Amygdala (tissue), 56 donors: ENCODE measurements around the gene DHPS.
"Not testable (repeated sequence)": the region's sequence is repeated elsewhere in the genome, so short reads cannot be mapped to it uniquely, and the experiment has no call there.

Experiments used
- DNase-seq, 56 donors: peaks; one replicate each; lab custom pipeline; 2025; lab: John Stamatoyannopoulos, UW

DHPS gene

DNA sequence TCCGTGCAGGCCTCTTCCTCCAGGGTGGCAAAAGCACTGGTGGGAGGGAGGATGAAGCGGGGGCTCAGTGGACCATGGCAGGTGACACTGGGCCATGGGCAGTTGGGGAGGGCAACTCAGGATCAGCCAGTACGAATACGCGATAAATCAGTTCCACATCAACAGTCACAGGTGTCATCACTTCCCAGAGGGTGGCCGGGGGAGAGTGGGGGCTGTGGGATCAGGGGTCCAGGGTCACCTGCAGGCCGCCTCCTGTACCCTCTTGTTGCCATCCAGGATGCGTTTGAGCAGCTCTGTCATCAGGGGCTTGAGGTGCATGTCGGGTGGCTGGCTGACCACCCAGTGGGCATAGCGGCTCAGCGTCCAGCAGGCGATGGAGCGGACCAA is 24.6 kb upstream of the DHPS start:
- DNase-seq, result no peak

DNA sequence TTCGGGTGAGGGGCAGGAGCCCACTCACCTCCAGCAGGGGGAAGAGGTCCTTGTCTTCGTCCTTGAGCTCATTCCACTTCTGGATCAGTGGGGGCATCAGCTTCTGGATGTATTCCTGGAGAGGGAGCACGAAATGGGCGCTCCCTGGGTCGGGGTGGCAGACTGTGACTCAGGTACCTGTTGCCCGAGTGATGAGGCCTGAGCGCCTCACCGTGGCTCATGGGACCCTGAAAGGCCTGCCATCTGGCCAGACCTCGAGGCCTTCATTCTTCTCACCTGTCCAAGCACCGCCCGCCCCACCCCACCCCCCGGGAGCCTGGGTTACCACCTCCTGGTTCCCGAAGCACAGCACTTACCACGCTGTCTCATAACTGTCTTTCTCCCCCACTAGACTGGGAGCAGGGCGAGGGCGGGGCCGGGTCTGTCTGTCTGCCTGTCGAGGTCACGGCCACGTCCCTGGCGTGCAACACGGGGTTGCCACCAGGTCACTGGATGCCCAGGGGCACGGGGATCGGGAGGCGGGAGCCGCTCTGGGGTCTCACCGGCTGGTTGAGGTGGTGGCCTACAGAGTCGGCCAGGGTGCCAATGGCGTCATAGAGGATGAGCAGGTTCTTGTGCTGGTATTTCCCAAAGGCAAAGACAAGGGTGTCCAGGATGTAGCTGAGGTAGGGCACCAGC is 24.1 kb upstream of the DHPS start:
- DNase-seq, result no peak

DNA sequence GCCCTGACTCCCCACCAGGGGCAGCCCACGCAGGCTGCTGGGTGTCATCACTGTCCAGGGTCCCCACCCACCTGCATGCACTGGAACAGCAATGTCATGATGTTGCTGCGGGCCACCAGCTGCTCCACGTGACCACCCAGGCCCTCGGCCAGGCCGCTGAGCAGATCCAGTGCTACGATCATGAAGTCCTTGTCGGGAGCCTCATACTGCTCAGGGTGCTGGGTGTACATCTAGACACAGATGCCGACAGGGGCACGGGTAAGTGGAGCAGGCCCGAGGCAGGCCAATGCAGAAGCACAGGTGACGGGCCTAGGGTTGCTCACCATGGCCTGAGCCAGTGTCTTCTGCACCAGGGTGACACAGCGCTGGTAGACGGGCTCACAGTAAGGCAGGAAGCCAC is 23.5 kb upstream of the DHPS start:
- no peak for DNase-seq

DNA sequence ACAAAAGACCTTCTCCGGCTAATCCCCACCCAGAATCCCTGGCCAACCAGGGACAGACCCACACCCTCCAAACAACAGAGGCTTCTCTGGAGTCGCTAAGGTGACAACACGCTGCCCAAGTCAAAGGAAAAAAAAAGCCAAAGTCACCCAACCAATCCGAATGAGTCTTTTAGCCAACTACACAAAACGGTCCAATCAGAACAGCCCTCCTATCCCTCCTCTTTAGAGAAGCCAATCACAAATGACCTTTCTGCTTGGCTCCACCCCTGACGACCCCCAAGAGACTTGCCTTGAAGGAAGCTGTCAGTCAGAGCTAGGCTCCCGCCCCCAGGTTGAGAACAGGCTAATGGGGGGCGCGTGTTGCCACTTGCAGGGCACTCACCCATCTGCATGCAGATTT is 21.4 kb upstream of the DHPS start:
- DNase-seq, result no peak

DNA sequence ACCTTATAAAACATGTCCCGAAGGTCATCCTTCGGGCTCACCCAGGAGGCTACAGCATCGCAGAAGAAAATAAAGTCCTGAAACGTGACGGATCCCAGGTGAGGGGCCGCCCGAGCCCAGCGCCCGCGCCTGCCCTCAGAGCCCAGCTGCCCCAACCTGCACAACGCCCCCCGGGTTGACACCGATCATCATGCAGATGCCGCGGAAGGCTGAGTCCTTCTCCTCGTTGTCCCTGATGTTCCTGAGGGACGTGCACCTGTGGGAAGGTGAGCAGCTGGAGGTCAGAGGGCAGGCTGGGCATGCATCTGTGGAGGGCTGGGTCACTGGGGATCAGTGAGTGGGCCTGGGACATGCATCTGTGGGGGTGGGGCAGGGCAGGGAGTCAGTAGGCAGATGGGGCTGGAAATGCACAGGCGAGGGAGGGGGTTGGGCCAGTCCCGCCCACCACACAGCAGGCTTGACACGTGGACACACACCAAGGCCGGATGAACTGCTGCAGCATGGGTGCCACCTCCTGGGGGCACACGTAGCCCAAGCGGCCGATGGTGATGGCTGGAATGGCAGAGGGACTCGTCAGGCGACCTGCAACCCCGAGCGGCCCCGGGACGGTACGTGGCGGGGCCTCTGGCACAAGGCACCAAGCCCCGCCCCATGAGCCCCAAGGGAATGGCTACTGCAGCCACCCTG is 20.1 kb upstream of the DHPS start:
- DNase-seq, result no peak

DNA sequence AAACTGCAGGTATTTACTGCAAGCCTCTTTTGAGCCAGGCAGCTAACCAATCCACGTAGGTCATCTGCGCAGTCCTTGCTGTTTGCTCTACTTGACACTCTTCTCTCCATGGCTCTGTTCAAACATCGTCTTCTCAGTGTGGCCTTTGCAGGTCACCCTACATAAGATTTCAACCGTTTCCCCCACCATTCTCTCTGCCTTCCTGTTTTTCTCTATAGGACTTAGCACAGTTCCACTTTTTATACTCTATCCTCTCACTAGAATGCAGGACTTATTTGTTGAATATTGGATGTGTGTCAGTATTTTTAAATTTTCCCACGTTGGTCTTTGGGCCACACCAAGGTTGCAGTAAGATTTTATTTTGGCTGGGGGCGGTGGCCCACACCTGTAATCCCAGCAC is 16.5 kb upstream of the DHPS start:
- DNase-seq, result no peak

DNA sequence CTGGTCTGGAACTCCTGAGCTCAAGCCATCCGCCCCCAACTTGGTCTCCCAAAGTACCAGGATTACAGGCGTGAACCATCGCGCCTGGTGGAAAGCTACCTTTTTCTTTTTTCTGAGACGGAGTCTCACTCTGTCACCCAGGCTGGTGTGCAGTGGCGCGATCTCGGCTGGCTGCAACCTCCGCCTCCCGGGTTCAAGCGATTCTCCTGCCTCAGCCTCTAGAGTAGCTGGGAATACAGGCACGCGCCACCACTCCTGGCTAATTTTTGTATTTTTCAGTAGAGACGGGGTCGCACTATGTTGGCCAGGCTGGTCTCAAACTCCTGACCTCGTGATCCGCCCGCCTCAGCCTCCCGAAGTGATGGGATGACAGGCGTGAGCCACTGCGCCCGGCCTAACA is 15.7 kb upstream of the DHPS start:
- DNase-seq, result not testable (repeated sequence)

DNA sequence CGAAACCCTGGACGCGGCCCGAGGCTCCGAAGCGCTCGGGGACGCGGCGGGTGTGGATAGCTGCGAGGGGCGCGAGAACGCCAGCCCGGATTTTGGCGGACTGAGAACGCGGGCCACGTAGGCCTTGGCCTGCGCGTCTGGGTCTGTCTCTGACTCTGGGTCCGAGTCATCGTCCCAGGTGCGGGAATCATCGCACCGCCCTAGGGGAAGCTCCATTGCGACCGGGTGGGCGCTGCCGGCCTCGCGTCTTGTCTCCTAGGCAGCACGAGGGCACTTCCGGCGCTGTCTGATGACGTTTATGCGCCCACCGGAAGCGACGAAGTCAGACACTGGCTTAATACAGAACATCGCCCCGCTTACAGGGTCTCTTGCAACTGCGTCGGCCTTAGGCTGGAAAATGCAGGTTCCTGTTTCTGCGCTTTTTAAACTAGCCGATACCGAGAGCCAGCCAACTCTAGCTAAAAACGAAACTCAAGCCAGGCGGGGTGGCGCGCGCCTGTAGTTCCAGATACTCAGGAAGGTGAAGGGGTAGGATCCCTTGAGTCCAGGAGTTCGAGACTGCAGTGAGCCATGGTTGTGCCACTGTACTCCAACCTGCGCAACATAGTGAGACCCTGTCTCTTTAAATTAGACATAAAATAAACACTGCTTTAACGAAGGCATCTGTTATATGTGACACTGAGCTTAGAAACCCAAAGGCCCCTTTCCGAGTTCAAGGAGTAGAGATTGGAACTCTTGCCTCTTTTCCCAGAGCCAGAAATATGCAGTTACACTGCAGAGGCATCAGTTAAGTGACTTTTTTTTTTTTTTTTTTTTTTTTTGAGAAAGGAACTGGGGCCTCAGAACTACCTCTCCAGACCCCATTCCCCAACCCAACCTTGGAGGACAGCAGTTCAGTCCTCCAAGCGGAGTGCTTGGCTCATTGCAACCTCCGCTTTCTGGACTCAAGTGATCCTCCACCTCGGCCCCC is 15.0 kb upstream of the DHPS start, which contains the start of gene FBXW9:
TSS of gene FBXW9 (minus strand) at position 266 of the 970 bp plus-strand sequence. CDS start at position 216, 50 bp downstream.
- peak; percentile 75 to 99 (median 92) for DNase-seq

DNA sequence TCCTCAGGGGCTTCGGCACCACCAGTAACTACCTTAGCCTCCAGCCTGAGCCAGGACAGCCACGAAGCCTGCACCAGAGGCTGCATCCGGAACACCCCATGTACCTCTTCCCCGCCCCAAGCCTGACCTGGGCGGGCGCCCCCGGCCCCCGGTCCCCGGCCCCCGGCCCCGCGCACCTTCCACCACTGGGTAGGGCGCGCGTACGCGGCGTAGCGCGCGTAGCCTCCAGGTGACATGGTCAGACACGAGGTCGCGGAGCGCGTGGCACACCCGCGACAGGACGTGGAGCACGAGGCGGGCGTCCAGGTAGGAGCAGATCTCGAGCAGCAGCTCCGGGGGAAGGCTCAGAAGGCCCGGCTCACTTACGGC is 14.3 kb upstream of the DHPS start:
- DNase-seq, result peak in 1 of 56 donors; percentile 19

DNA sequence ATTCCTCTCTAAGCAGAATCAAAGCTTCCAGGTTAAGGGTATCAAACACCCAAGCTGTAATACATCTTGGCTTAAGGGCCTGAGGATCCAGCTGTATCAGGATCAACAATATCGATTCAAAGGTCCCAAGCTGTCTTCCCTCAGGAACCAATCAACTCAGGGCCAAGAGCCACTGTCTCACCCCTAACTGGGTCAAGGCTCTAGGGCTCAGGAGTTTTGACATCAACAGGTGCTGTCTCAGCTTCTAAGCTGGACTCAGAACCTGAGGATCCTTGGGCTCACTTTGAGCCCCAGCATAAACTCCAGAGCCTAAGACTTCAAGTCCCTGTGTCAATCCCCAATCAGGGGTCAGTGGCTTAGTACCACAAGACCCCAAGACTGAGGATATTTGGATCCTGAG is 13.8 kb upstream of the DHPS start:
- DNase-seq, result no peak

DNA sequence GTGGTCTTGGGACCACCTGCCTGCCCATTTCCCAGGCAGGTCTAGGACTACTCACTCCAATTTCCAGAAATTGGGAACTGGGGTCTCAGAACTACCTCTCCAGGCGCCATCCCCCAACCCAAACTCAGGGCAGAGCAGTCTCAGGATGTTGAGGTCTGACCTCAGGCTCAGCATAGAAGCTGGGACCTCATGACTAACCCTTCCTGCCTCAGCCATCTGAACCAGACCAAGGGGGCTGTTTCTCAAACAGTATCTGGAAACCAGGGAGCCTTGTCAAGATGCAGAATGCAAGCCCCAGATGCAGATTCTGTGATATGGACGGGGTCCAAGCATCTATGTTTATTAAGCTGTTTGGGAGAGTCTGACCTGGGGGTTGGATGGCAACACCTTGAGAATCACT is 13.4 kb upstream of the DHPS start:
- no peak for DNase-seq

DNA sequence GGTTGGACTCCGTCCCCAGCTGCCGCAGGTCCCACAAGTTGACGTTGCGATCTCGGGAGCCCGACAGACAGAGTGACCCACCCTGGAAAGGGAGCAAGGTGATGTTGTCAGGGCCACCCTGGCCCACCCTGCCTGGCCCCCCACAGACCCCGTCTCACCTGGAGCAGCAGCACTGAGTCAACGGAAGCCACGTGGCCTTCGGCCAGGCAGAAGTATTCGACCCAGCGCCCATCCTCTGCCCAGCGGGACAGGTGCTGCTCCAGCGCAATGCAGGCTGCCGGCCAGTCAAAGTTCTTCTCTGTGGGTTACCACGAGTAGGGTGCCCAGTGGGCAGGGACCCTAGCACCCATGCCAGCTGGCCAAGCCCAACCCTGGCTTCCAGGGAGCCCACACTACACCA is 13.0 kb upstream of the DHPS start:
- DNase-seq, result no peak

DNA sequence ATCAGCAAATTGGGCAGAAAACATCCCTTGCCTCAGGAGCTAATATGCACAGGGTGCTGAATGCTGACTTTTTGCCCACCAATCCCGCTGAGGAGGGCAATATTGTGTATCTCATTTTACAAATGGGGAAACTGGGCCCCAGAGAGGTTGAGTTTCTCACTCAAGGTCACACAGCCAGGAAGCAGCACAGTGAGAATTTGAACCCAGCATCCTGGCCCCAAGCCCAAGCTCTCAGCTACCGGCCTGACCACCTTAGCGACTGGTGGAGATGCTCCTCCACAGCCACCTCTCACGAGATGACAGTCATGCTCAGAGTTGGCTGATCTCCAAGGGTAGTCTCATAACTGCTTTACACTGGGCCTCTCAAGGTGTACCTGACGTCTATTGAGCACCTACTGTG is 11.3 kb upstream of the DHPS start:
- no peak for DNase-seq

DNA sequence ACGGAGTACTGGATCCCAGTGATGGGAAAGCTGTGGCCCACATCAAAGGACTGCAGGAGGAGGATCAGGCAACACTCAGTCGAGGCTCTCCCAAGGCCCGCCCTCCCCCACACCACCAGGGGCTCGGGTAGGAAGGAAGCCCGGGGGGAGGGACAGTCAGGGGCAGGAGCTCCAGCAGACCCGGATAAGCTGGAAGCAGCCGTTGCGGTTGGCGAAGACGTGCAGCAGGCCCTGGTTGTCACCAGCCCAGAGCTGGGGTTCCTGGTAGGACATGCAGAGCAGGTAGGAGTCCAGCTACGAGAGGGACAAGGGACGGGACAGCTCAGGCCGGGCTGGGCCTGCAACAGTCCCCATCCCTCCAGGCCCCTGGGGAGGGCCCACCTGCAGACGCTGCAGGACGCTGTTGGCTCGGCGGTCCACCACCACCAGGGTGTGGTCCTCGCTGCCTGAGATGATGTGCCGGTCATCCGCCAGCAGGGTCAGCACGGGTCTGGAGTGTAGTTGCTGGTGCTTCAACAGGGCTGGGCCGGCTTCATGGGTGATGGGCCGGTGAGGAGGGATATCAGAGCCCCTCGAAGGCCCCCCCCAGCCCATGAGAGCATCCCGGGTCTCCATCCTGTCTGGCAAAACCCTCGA is 8.0 kb upstream of the DHPS start:
- no peak for DNase-seq

DNA sequence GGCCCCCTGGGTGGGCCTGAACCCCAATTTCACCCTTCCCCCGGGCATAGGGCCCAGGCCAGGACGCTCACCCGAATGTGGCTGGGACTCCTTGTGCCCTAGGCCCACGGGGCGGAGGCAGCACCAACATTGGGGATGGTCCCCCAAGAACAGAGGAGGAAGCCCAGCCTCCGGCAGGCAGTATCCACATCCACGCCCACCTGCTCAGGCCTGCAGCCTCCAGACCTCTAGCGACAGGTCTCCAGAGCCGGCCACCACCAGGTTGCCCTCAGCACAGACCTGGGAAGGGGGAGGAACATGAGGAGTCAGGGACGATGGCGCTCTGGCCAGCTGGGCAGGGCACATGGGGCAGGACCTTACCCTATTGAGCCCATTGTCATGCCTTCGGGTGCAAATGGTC is 7.3 kb upstream of the DHPS start:
- DNase-seq, result no peak

DNA sequence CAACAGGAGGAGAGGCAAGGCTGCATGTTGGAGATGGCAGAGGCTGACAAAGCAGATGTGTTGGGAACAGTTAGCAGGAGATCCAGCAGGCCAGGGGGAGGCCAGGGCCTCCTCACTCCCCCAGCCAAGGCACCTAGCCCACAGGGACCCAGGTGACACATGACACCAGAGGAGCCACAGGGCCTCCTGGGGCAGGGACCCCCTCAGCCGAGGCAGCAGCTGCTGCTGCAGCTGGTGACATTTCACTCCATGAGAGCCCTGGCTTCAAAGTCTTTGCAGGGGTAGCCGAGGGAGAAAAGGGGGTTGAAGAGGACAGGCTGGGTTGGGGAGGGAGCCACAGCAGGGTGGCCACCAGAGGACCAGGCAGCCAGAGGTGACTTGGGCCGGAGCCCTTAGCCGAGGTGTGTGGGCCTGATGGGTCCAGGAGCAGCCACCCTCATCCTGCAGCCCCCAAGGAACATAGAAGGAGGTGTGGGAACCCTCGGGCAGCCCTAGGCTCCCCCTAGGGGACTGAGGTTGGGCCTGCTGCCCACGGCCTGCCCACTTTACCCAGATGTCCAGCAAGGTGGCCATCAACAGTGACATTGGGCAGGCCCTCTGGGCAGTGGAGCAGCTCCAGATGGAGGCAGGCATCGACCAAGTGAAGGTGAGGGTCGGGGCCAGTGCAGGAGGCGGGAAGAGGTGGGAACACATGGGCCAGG is 6.0 kb upstream of the DHPS start, which contains the start of gene GNG14:
TSS of gene GNG14 (plus strand) at position 503 of the 701 bp plus-strand sequence. CDS start at position 554, 51 bp downstream.
- no peak for DNase-seq

DNA sequence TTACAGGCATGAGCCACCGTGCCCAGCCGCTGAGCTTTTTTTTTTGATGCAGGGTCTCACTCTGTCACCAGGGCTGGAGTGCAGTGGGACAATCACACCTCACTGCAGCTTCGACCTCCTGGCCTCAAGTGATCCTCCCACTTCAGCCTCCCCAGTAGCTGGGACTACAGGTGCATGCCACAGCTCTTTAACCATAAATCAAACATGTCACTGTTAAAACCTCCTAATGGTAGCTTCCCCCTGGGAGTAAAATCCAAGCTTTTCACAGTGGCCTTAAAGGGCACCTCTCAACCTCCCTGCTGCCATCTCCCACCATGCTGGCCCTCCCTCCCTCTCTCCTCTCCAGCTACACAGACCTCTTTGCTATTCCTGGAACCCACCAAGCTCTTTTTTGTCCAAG is 4.2 kb upstream of the DHPS start:
- no peak for DNase-seq

DNA sequence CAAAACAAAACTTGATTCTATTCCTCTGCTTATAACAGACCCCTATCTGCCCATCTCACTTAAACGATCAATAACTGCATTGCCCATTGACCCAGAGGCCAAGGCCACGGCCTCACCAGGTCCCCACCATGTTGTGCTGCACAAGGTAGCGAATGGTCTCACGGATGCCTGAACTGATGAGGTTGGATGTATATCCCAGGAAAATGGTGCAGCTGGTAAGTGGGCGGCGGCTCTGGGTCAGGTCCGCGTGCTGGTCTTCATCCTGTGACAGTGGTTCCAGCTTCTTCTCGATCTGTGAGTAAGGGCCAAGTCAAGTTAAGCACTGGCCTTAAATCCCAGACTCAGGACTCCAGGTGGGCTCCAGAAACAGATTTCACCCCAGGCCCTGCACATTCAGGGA is 1.6 kb downstream of the DHPS start:
- DNase-seq, result no peak

DNA sequence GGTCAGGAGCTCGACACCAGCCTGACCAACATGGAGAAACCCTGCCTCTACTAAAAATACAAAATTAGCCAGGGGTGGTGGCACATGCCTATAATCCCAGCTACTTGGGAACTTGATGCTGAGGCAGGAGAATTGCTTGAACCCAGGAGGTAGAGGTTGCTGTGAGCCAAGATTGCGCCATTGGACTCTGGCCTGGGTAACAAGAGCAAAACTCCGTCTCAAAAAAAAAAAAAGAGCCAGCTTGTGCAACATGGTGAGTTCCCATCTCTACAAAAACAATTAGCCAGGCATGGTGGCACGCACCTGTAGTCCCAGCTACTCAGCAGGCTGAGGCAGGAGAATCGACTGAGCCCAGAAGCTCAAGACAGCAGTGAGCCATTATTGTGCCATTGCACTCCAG is 3.6 kb downstream of the DHPS start:
- not testable (repeated sequence) for DNase-seq

DNA sequence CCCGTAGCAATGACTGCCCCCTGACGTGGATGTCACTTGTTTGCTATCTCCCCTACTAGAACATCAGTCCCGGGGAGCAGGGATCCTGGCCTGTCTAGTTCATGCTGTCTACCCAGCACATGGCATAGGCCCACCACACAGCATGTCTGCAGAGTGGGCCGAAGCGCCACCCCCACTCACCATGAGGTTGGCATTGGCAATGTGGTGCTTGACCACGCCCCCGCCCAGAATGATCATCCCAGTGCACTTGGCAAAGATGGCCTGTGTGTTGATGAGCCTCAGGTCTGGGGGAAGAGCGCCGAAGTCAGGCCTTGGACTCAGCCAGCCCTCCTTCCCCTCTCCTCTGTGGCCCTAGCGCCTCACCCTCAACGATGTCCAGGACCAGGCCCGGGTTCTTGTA is 4.8 kb downstream of the DHPS start:
- DNase-seq, result no peak
